Activated naive CD8-positive, alpha-beta T cell treated with anti-CD3 and anti-CD28 coated beads, Interleukin-2, amount 10 ng/mL, durations not matched to agents 7 days and 5 days (primary cell): ENCODE data around the gene SERPINA6. TPM values are rescaled to one million over a fixed set of nuclear protein-coding genes. Genes with fewer than 3 reads are reported as not detected.
"Not testable (repeated sequence)": the region's sequence is repeated elsewhere in the genome, so short reads cannot be mapped to it uniquely, and the experiment has no call there.

ENCODE experiments used
- ATAC-seq: fragments of 150-1000 bp; cut with Tn5 transposase; one replicate; pipeline ENCODE4 v1.10.0; 2021; ENCODE audit warnings: low read depth, moderate library complexity
- POLR2A ChIA-PET: fragments of 350-600 bp; sonication (Branson Sonifier 250); formaldehyde crosslinking; loops from one replicate; lab custom pipeline; 2021; ENCODE audit warnings: antibody characterized with exemption; lab: Charles Lee
- DNase-seq: peaks from one replicate; pipeline ENCODE4 v3.0.0; 2021
- H3K27ac Mint-ChIP-seq: one replicate; pipeline ENCODE4 v1.8.0; 2022; ENCODE audit warnings: mild to moderate bottlenecking, mixed read lengths
- H3K27me3 Mint-ChIP-seq: one replicate; pipeline ENCODE4 v1.8.0; 2022; ENCODE audit warnings: mild to moderate bottlenecking, moderate library complexity, mixed read lengths
- H3K36me3 Mint-ChIP-seq: one replicate; pipeline ENCODE4 v1.8.0; 2021; ENCODE audit warnings: mild to moderate bottlenecking, mixed read lengths
- H3K4me1 Mint-ChIP-seq: one replicate; pipeline ENCODE4 v1.8.0; 2021; ENCODE audit warnings: mixed read lengths
- H3K4me3 Mint-ChIP-seq: one replicate; pipeline ENCODE4 v1.8.0; 2022; ENCODE audit warnings: mild to moderate bottlenecking, moderate library complexity, mixed read lengths
- H3K9me3 Mint-ChIP-seq: one replicate; pipeline ENCODE4 v1.8.0; 2021; ENCODE audit warnings: mixed read lengths
- total RNA-seq, 2 experiments: library from RNA; stranded (reverse); gene quantifications; one replicate each; pipeline ENCODE4 v1.2.3, GENCODE V29; 2021

The SERPINA6 gene
- total RNA-seq, 2 experiments from 2014 or later = not detected

DNA sequence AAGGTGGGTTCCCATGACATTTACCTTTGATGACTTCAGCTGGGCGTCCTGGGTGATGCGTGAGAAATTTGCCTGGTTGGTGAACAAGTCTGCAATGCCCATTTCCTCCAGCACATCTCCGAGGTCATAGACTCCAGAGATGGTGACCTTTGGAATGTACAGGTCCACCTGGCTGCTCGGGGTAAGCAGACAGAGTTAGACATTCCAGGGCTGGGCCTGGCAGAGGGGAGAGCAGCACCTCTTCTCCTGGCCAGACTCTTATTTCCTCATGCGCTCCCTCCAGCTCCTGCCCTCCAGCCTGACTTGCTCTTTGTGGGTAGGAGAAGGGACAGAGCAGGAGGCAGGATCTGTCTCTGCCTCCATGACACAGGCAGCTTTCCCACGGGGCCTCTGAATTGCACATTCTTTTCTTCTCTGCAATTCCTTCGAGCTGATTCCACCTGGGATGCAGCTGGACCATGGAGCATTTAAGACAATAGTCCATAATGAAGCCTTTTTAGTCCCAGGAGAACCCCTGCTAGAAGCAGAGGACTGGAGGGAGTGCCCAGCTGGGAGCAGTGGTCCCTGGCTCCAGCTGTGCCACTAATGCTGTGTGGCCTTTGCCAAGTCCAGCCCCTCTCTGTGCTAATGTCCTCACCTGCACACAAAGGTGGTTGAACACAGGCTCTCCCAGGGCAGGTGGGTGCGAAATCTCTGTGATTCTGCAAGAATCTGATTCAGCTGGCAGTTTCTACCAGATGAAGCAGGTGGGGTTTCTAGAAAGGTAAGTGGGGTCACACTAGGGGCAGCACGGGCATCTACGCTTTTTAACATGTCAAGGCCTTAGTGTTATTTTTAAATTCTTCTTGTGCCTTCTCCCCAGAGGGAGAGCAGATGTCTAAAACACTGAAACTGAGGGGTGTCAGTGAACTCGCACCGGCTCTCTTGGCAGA lies 16.8 kb downstream of the SERPINA6 start:
- peaks cover 12% of the 10 kb centered on the region for H3K9me3 Mint-ChIP-seq
- H3K27ac Mint-ChIP-seq = no peak overlapping the region
- H3K27me3 Mint-ChIP-seq = no peaks in the 10 kb centered on the region
- H3K36me3 Mint-ChIP-seq = no peaks in the 10 kb centered on the region
- ATAC-seq (no peak), DNase-seq (no peak)
- no peaks in the 10 kb centered on the region for H3K4me1 Mint-ChIP-seq
- no peak overlapping the region for H3K4me3 Mint-ChIP-seq
- POLR2A ChIA-PET = no interaction called here

DNA sequence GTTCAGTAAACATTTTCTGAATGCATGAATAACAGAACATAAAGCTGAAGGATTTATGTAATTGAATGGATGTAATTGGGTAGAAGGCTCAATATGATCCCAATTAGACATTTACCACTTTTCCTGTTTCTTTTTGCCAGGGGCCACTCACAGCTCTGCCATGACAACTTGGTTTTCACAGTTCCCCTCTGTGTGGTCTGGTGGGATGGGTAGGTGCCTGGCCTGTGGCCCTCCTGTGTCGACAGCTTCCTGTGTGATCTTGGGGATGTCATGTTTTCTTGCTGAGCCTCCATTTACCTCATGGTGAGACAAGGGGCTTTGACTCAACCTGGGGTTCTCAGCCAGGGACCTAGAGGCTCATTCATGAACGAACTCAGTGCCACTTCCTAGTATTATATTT lies 17.5 kb downstream of the SERPINA6 start:
- no peak for DNase-seq
- Mint-ChIP-seq H3K4me3 (no peak overlapping the region), H3K27me3 (no peaks in the 10 kb centered on the region), H3K27ac (no peak overlapping the region), H3K9me3 (peaks cover 12% of the 10 kb centered on the region), H3K4me1 (no peaks in the 10 kb centered on the region), H3K36me3 (no peaks in the 10 kb centered on the region)
- POLR2A ChIA-PET = no interaction called here
- ATAC-seq = no peak

DNA sequence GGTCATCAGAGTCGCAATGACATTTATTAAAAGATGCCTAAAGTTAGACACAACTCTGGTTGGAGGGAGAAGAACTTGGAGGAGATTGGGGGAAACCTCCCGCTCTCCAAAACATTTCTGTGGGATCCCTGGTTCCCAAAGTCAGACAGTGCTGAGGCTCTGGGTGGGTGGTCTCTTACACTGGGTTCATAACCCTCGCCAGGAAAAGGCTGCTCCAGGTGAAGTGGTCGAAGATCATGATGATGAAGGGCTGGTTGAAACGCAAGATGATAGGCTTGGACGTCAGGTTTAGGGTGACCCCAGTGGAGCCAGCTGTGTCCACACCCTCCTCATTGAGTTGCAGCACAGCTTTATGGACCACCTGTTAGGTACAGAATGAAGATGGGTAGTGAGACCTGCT lies 18.9 kb downstream of the SERPINA6 start:
- DNase-seq = no peak
- POLR2A ChIA-PET = no interaction called here
- Mint-ChIP-seq H3K9me3 (peaks cover 12% of the 10 kb centered on the region), H3K4me1 (no peaks in the 10 kb centered on the region), H3K27ac (no peak overlapping the region), H3K36me3 (no peaks in the 10 kb centered on the region), H3K4me3 (no peak overlapping the region), H3K27me3 (no peaks in the 10 kb centered on the region)
- no peak for ATAC-seq

DNA sequence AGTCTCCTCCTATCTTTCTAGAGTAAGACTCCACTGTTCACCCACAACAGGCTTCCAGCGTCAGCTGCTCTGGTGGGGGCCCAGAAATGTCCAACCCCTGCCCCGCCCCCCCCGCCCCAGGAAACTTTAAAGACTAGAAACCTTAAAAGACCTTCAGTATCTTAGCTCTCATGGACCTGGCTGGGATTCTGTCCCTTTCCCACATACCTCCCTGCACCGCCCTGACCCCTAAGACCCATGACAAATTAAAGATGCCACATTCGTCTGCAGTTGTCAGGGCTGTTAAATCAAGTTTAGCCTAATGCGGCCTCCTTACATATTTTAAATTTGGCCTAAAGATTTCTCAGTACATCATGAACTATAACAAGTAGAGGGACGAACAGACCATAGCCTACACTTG lies 20.0 kb downstream of the SERPINA6 start:
- Mint-ChIP-seq H3K27me3 (no peaks in the 10 kb centered on the region), H3K4me1 (no peaks in the 10 kb centered on the region), H3K36me3 (no peaks in the 10 kb centered on the region), H3K4me3 (no peak overlapping the region), H3K27ac (no peak overlapping the region), H3K9me3 (peaks cover 9% of the 10 kb centered on the region)
- POLR2A ChIA-PET = no interaction called here
- ATAC-seq = no peak
- DNase-seq = no peak

DNA sequence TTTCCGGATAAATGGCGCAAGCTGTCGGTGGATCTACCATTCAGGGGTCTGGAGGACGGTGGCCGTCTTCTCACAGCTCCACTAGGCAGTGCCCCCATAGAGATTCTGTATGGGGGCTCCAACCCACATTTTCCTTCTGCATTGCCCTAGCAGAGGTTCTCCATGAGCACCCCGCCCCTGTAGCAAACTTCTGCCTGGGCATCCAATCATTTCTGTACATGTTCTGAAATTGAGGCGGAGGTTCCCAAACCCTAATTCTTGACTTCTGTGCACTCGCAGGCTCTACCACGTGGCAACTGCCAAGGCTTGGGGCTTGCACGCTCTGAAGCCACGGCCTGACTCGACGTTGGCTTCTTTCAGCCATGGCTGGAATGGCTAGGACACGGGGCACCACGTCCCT lies 25.0 kb downstream of the SERPINA6 start:
- no peak for DNase-seq
- Mint-ChIP-seq H3K4me3 (no peak overlapping the region), H3K9me3 (peaks cover 6% of the 10 kb centered on the region), H3K27me3 (no peaks in the 10 kb centered on the region), H3K36me3 (no peaks in the 10 kb centered on the region), H3K4me1 (no peaks in the 10 kb centered on the region), H3K27ac (no peak overlapping the region)
- POLR2A ChIA-PET = no interaction called here
- no peak for ATAC-seq

DNA sequence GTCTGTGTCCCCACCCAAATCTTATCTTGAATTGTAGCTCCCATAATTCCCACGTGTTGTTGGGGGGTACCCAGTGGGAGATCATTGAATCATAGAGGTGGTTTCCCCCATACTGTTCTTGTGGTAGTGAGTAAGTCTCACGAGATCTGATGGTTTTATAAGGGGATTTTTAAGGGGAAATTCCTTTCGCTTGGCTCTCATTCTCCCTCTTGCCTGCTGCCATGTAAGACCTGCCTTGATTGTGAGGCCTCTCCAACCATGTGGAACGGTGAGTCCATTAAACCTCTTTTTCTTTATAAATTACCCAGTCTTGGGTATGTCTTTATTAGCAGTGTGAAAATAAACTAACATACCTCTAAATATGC lies 27.0 kb downstream of the SERPINA6 start:
- ATAC-seq, H3K9me3 Mint-ChIP-seq, DNase-seq, H3K4me3 Mint-ChIP-seq, H3K27ac Mint-ChIP-seq, H3K27me3 Mint-ChIP-seq, H3K36me3 Mint-ChIP-seq, H3K4me1 Mint-ChIP-seq, POLR2A ChIA-PET: not testable (repeated sequence)

DNA sequence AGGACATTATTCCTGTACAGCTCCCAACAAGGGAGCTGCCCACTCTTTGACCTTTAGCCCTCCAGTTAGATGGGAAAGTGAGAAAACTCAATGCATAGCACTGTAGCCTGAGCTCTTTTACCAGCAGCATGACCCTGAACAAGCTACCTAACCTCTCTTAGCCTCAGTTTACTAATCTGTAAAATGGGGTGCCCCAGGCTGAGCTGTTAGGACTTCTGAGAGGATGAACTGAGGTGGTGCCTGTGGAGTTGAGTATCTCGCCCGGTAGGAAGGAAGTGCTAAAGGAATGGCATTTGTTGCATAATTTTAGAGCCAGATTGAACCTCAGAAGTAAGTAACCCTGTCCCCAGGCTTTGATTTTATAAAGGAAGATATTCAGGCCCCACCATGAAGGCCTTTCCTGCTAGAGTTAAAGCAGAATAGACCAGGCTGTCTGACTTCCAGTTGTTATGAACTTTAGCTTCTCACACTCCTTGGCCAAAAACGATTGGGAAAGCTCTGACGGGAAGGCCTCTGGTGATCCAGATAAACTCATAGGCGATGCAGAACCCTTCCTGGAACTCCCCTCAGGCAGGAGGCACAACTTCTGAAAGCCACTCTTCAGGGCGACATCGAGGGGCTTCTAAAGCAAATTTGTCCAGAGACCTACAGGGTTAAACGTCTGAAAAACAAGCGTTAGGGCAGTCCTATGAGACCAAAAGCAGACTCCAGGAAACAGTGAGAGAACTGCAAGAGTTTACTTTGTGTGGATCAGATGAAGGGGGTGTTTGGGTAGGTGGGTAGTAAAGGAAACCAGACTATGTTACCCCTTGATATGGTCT lies 27.6 kb downstream of the SERPINA6 start:
- H3K4me3 Mint-ChIP-seq = no peak overlapping the region
- no peaks in the 10 kb centered on the region for H3K36me3 Mint-ChIP-seq
- no peak for ATAC-seq
- no peak for DNase-seq
- H3K27ac Mint-ChIP-seq = no peak overlapping the region
- H3K4me1 Mint-ChIP-seq = no peaks in the 10 kb centered on the region
- H3K27me3 Mint-ChIP-seq = no peaks in the 10 kb centered on the region
- H3K9me3 Mint-ChIP-seq = peaks cover 3% of the 10 kb centered on the region
- POLR2A ChIA-PET = no interaction called here

DNA sequence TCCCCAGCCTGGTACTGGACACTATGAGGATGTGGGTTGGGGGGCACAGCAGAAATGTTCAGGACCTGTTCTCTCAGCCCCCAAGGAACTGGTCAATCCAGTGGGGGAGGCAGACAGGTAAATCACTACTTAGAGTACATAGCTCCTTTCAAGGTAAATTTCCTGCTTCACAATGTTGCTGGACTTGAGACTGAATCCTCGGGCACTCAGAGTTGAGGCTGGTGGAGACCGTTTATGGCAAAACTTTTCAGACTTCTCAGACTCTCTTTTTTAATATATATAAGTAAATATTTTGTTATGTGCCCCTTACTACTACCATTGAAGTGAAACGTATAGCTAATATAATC lies 29.6 kb downstream of the SERPINA6 start:
- Mint-ChIP-seq H3K36me3 (no peaks in the 10 kb centered on the region), H3K4me1 (no peaks in the 10 kb centered on the region), H3K4me3 (no peak overlapping the region), H3K27ac (no peak overlapping the region), H3K9me3 (peaks cover 3% of the 10 kb centered on the region), H3K27me3 (no peaks in the 10 kb centered on the region)
- ATAC-seq (no peak), DNase-seq (no peak)
- POLR2A ChIA-PET = no interaction called here

DNA sequence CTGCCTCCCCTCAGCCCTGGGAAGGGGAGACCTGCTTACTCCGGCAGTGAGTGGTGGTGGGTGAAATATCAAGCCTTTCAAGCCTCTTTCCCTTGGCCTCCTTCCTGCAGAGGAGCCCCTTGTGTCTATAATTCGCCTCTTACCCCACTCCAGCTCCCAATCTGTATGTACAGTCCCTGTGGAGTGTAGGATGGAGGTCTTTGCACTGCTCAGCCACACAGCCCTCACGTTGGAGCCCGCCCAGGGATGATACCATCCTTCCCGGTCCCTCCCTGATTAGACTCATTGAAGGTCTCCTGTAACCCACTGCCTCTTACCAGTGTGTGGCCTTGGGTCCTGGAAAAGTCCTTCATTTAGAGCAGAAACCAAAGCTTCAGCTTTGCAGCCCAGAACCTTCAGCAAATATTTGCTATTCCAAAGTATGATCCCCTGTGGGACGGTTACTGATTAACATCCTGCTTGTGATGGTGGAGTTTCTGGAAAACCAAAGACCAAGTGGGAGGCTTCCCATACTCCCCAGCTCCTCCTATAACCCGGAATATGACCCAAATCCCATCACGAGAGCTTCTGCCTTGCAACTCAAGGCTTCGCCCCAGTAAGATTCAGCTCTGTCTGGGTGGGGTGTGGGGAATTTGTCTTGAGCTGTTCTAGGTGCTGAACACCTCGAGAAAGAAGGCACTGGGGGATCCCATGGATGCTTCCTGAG lies 30.1 kb downstream of the SERPINA6 start, which contains the start of gene SERPINA10:
SERPINA10 (minus strand) TSS at position 397 of the 706 bp plus-strand sequence. CDS start 2,675 bp downstream, outside the sequence.
- no peaks in the 10 kb centered on the region for H3K4me1 Mint-ChIP-seq
- no peak for ATAC-seq
- H3K27me3 Mint-ChIP-seq = no peaks in the 10 kb centered on the region
- POLR2A ChIA-PET = no interaction called here
- DNase-seq = no peak
- no peaks in the 10 kb centered on the region for H3K36me3 Mint-ChIP-seq
- no peak within 1 kb of the TSS for H3K27ac Mint-ChIP-seq
- peaks cover 3% of the 10 kb centered on the region for H3K9me3 Mint-ChIP-seq
- H3K4me3 Mint-ChIP-seq = no peak within 1 kb of the TSS

DNA sequence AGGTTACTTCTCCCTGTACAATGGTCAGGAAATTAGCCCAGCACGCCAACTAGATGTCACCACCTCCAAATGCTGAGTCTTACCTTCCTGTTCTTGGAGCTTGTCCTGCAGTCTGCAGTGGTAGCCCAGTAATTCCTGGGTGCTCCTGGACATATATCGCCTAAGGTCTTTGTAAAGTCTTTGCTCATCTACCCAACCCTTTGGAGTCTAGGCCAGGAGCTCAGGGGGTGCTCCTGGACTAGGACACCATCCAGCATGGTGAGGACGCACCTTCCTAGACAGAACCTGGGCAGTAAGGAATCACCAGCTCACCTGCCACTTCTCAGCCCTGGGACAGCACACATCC lies 30.6 kb downstream of the SERPINA6 start:
- DNase-seq = no peak
- H3K4me1 Mint-ChIP-seq = no peaks in the 10 kb centered on the region
- ATAC-seq = no peak
- POLR2A ChIA-PET = no interaction called here
- H3K9me3 Mint-ChIP-seq = peaks cover 3% of the 10 kb centered on the region
- no peaks in the 10 kb centered on the region for H3K27me3 Mint-ChIP-seq
- no peaks in the 10 kb centered on the region for H3K36me3 Mint-ChIP-seq
- no peak overlapping the region for H3K27ac Mint-ChIP-seq
- H3K4me3 Mint-ChIP-seq = no peak overlapping the region

DNA sequence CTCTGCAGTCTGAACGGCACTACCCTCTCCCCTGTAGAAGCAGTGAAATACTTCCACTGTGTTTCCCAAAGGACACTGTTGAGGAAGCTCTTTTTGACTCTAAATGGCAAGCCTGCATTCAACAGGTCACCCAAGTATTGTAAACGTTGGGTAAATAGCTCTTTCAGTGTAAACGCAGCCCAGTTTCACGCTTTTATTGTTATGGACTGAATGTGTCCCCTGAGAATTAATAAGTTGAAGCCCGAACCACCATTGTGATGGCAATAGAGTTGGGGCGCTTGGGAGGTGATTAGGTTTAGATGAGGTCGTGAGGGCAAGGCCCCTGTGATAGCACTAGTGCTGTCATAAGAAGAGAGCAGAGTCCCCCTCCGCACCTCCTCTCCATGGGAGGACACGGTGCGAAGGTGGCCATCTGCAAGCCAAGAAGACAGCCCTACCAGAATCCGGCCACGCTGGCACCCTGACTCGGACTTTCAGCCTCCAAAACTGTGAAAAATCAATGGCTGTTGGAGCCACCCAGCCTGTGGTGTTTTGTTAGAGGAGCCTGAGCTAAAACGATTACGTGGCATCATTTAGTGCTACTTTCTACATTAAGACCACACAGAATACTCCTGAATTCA lies 31.1 kb downstream of the SERPINA6 start:
- Mint-ChIP-seq H3K4me1 (peaks cover 2% of the 10 kb centered on the region), H3K4me3 (no peak overlapping the region), H3K36me3 (no peaks in the 10 kb centered on the region), H3K27me3 (no peaks in the 10 kb centered on the region), H3K27ac (no peak overlapping the region), H3K9me3 (peaks cover 3% of the 10 kb centered on the region)
- POLR2A ChIA-PET = no interaction called here
- no peak for DNase-seq
- no peak for ATAC-seq

DNA sequence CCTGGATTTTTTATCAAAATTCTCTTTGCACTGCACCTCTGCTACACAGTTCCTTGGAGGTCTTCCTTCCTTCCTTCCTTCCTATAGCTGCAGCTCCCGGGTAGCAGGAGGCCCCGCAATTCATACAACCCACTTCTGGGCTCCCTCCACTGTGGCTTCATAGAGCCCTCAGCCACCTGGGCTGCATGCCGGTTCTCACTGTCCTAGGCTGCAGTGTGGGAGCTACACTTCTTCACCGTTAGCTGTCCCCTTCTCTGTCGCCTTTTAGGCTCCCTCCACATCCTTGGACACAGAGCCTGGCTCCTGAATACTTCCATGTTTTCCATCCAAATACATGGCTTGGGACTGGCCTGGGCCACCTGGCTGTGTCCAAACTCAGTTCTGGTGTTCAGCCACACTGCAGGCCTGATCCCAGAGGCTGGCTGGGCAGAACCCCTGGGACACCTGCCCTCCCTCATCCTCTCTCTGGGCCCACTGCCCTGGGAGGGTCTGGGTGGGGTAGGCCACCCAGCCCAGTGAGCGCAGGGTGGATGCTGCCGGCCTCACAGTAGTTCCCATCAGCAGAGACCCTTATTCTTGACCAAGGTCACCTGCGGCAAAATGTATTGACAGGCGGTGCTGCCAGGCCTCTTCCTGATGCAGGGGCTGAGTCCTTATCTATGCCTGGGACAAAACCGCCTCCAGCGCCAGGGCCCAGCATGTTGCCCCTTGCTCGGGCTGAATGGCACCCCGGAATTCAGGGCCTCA lies 31.8 kb downstream of the SERPINA6 start:
- Mint-ChIP-seq H3K36me3 (no peaks in the 10 kb centered on the region), H3K4me1 (peaks cover 2% of the 10 kb centered on the region), H3K27me3 (no peaks in the 10 kb centered on the region), H3K4me3 (no peak overlapping the region), H3K9me3 (no peaks in the 10 kb centered on the region), H3K27ac (no peak overlapping the region)
- POLR2A ChIA-PET = no interaction called here
- ATAC-seq = no peak
- no peak for DNase-seq

DNA sequence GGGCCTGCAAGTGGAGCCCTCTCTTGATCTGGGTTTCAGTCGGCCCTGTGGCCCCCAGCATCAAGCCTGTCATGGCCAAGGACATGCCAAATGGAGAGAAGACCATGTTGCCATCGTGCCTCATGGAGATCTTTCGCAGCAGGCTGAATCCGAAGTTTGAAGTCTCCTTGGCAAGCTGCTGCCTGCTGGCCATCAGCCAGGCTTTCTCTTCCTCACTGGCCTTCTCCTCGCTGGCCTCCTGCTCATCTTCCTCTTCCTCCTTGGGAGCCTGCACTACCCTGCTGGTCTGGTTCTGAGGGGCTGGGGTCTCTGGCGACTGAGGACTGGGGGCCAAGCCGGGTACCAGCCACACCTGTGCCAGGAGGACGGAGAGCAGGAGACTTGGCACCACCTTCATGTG lies 32.9 kb downstream of the SERPINA6 start:
- POLR2A ChIA-PET = no interaction called here
- no peak overlapping the region for H3K4me3 Mint-ChIP-seq

More for the DNA sequence above, 32.9 kb downstream of the SERPINA6 start:
- Mint-ChIP-seq H3K9me3 (no peaks in the 10 kb centered on the region), H3K4me1 (peaks cover 2% of the 10 kb centered on the region), H3K27me3 (no peaks in the 10 kb centered on the region), H3K27ac (no peak overlapping the region), H3K36me3 (no peaks in the 10 kb centered on the region)
- ATAC-seq (no peak), DNase-seq (no peak)
